HT-29 (cell line): ENCODE data around the gene AFF3. TPM values are rescaled to one million over a fixed set of nuclear protein-coding genes. Genes with fewer than 3 reads are reported as not detected.

Source experiments
- DNase-seq: peaks from one replicate; pipeline ENCODE4 v3.0.0-alpha.2; 2015; ENCODE audit warnings: low spot score
- total RNA-seq: library from RNA; depleted of rRNA; stranded (reverse); fragments of >200 nt; shearing (Covaris generic); gene quantifications from 2 replicates; pipeline ENCODE4 v1.2.3, GENCODE V29; 2014

AFF3 gene
- total RNA-seq, 1 experiment from 2014 or later, result not detected

DNA sequence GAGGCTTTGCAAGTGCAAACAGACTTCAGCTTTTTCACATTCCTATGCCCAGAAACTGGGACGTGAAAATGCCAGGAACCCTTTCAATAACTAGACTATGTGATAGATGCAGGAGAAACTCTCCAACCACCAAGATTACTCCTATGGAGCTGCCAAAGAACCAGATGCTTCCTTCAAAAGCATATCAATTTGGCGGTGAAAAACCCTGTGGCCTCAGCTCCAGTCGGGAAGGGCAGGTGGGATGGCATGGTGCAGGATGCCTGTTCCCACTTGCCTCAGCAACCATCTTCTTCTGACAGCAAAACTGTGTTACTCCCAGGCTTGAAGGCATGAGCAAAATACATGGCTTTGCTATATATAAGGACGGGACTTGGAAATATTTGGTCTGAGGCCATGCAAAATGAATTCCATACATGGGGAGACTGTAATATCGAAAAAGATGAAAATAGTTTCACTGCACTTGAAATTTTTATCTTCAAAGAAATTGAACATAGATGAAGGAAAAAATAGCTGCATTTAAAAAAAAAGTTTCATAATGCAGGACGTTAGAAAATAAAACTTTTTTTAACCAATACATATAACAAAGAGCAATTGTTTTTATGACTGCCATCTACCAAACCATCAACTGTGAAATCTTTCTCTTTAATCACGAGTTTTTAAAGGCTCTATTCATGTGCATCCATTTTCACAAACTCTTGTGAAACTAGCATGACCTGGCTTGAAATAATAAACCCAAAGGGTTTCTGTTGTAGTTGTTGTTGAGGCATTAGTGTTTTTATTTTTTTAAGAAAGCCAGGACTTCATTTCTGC is 99.1 kb downstream of the AFF3 start:
- DNase-seq, result no peak

DNA sequence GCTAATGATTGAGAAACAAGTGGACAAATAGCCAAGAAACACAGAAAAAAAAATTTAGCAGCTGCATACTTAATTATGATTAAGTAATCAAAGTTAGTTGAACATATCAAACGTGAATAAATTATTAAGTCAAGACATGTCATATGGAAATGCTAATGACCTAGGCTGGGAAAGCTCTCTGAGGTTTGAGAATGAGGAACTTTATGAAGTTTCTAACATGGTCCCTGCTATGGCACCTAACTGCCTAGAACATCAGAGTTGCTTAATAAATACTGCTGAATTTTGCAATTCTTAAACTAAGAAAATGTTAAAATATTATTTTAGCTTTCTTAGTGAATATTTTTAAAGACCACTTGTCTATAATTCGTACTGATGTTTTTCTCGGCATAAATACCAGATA is 99.8 kb downstream of the AFF3 start:
- no peak for DNase-seq

DNA sequence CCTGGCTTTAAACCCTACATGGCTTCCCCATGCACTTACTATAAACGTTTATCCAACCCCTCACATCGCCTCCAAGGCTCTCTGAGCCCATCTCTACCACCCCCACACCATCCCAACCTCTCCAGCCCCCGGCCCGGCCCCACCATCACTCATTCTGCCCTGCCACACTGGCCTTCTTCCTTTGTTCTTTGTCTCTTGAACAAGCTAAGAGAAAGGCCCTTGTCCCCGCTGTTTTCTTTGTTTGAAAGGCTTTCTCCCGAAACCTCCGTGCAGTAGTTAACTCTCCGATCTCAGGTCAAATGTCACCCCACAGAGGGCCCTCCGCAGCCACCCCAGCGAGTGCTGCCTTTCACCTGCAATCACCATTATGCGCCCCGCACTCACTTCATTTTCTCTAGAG is 100.4 kb downstream of the AFF3 start:
- DNase-seq, result no peak

- no peak for DNase-seq
These were observed 101.0 kb downstream of the AFF3 start for GRCh38 chr2:100041385-100041784.

DNA sequence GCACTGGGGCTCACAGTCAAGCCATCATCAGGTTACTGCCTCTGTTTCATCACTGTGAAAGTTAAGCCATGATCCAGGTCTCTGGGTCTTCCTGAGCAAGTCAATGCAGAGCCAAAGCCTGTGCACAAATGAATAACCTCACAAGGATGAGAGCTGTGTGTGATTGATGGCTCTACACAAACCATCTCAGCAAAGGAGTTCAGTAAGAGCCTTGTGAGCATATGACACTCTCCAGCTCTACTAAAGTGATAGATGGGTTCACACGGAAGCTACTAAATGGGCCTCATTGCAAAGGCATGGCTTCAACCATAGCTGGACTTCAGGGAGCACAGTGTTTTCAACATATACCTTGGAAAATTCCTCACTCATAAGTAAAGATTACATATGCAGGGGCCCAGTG is 101.5 kb downstream of the AFF3 start:
- no peak for DNase-seq

GRCh38 chr2:100039291-100039980 is 103.0 kb downstream of the AFF3 start:
- no peak for DNase-seq

DNA sequence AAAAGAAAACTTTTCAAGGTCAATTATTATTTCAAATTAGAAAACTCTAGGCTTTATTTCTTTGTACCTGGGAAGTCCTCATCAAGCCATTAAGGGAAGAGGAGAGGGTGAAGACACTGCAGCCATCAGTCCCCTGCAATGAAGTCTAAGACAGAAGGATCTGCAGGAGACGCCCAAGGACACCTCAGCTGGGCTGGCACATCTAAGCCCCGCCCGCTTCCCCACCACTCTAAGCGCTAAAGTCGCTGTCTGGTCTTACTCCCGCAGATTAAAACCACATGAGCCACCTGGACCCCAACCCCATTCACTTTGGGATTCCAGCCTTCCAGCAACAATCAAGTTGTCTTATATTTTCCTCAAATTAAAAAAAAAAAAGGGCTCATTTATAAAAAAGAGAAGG is 104.4 kb downstream of the AFF3 start:
- no peak for DNase-seq

GRCh38 chr2:100036793-100037192 is 105.6 kb downstream of the AFF3 start:
- DNase-seq, result no peak

DNA sequence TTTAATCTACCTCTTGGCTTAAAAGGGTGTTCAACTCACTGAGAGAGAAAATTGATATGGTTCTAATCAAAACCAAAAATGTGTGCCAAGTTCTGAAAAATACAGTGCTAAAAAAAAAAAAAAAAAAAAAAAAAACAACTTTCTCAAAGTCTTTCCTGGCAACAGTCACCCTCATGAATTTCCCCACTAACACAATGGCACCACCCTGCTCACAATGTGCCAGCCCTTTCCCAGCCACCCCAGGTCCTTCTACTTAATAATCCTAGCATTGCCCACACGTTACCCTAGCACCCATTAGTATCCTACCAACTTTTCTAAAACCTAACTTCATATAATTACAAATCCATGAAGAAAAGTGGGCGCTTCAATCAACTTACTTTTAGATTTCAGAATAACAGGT is 106.4 kb downstream of the AFF3 start:
- DNase-seq, result no peak

DNA sequence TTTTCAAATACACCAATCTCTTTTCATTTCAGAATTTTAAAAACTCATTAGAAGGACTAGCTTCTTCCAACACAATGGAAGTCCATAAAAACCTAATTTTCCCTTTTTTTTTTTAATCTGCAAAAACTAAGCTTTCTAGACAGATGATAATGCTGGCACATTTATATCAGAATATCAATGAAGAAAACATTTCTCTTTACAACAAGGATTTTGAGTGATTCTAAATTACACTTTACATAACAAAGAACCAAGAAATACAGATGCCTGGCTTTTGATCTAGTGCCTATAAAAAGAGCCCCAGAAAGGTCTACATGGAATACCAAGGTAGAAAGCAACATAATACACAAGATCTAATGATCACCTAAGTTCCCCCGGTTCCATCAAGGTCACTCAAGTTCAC is 108.0 kb downstream of the AFF3 start:
- no peak for DNase-seq

- no peak for DNase-seq
These were observed 108.4 kb downstream of the AFF3 start for GRCh38 chr2:100033976-100034375.

- no peak for DNase-seq
These were observed 110.8 kb downstream of the AFF3 start for GRCh38 chr2:100031604-100032003.

DNA sequence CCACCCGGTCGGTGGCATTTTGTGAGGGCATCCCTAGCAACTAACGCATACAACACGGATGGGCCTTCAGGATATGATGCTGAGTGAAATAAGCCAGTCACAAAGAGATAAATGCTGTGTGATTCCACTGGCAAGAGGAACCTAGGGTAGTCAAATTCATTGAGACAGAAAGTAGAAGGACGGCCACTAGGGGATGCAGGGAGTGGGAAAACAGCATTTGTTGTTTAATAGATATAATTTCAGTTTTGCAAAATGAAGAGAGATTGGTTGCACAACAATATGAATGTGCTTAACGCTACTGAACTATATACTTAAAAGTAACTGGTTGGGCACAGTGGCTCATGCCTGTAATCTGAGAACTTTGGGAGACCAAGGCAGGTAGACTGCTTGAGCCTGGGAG is 112.9 kb downstream of the AFF3 start:
- no peak for DNase-seq

GRCh38 chr2:100021791-100022340 is 120.5 kb downstream of the AFF3 start:
- no peak for DNase-seq

GRCh38 chr2:100019499-100019898 is 122.9 kb downstream of the AFF3 start:
- no peak for DNase-seq

- DNase-seq, result no peak
These were observed 123.8 kb downstream of the AFF3 start for GRCh38 chr2:100018341-100019193.

- no peak for DNase-seq
These were observed 124.8 kb downstream of the AFF3 start for GRCh38 chr2:100017633-100018032.

- no peak for DNase-seq
These were observed 125.6 kb downstream of the AFF3 start for GRCh38 chr2:100016756-100017155.

DNA sequence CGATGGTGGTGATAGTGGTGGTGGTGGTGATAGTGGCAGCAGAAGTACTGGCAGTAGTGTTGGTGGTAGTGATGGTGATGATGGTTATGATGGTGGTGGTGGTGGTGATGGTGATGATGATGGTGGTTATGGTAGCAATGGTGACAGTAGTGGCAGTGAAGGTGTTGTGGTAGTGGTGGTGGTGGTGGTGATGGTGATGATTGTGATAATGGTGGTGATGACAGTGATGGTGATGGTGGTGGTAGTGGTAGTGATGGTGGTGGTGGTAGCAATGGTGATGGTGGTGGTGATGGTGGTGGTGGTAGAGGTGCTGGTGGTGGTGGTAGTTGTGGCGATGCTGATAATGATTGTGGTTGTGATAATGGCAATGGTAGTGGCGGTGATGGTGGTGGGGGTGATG is 126.5 kb downstream of the AFF3 start:
- DNase-seq, result no peak

DNA sequence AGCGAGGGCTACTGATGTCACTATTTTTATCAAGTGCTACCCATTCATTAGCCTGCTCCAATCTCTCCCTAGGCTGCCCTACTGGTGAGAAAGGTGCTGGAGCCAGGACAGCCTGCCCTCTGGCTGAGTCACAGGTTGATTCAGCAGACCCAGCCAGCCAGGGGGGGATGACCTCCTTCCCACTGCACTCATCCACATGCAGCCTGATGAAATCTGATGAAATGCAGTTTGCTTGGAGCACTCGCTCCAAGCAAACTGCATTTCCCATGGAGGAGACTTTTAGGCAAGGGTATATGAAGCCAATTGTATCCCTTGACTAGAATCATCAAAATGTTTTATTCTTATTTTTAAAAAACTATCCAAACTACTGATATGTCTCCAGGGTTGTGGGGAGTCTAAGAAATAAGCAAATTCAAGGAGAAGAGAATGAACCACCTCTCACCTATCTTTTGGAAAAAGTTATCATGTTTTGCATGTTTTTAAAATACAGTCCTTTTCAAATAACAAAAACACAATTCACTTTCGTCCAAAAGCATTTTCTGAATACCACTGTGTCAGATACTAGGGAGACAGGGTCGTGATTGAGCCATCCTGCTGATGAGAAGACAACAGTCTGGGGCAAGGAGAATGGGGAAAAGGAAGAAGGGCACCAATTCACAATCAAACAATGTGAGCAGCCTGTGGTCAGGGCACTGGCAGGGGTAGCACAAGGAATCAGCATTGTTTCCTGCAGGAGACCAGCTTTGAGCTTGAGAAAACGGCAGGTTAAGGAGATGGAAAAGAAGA is 128.3 kb downstream of the AFF3 start:
- no peak for DNase-seq

DNA sequence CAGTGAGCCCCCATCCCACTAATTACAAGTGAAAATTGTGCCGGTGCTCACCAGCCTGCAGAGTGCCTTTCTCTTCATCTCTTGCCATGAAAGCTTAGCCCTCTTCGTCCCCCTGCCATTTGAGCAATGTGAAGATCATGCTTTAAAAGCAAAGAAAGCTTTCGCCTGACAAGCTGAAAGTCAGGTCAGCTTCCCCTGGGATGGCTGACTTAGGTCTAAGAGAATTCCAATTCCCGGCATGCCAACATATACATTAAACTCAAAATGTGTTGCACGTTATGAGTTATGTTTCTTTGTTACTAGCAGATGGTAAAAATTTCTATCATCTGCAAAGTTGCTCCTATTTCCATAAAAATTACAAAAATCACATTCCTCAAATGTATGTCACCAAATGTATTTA is 129.8 kb downstream of the AFF3 start:
- no peak for DNase-seq
